GM21381 (cell line): ENCODE results near the gene TDRD15.
"Not testable (repeated sequence)": the region's sequence is repeated elsewhere in the genome, so short reads cannot be mapped to it uniquely, and the experiment has no call there.

ENCODE experiments used
- ATAC-seq: cut with Tn5 transposase; IDR thresholded peaks from one replicate; pipeline ENCODE4 v1.9.1; 2021; ENCODE audit warnings: mild to moderate bottlenecking, moderate library complexity; ENCODE audit not compliant: unreplicated experiment

TDRD15 gene

DNA sequence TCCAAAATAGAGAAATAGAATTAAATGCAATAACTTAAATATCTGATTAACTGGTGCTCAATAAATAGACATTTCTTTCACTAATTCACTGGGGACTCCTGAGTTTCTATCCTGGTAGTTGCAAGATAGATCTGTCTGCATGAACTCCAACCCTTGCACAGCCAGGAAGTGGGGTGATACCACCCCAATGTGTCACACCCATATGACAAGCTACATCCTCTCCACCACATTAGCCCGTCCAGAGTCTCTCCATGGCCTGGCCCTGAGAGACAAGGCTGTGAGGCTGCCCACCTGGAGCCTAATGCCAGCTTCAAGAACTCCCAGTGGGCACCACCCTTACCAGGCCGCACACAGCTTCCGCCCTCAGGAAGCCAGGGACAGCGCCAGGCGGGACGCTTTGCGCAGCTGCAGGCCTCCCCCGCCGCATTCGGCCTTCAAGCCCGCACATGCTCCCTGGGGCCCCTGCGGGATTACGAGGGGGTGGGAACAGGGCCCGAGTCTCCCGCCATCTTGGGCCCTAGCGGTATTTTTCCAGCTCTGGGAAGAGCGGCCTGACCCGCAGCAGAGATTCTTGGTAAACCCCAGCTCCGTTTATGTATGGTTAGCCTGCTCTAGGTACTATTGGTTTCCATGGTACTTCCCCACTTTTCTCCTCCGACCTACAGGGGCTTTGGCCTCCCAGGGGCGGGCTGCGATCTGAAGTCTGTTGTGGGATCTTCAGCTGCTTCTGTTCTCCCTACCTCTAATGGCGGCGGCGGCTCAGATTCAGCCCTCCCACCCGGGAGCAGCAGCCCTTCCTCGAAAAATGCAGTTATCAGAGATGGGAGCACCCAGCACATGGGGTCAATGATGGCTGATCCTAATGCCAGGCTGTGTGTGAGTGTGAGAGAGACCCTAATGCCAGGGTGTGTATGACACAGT lies at the start of gene TDRD15:
TDRD15 (plus strand) TSS at position 496 of the 921 bp plus-strand sequence. CDS start 13,500 bp downstream, outside the sequence.
- no peak for ATAC-seq

DNA sequence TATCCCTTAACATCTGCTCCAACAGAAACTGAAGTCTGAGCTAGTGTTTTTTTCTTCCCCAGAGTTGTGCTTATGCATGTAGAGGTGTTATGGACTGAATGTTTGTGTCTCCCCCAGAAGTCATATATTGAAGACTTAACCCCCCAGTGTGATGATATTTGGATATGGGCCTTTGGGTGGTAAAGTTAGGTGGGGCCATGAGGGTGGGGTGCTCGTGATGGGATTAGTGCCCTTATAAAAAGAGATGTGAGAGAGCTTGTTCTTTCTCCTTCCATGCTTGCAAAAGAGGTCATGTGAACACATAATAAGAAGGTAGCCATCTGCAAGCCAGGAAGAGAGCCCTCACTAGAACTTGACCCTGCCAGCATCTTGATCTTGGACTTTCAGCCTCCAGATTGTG lies 45.5 kb upstream of the TDRD15 start:
- ATAC-seq, result no peak

DNA sequence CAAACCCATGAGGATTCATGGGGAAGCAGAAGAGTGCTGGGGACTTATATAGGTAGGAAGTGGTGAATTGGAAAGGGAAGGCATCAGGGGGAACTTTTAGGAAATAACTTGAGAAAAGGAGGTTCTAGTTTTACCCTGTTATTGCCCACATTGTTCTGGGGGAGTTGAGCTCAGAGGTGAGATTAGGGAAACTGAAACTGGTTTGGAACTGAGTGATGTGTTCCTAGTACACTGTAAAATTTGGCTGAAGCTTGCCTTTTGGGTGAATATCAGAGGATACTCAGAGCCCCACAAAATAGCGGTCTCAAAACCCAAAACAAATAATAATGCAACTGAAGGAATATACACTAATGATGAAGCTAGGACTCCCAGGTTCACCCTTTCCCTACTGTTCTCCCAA lies 40.3 kb upstream of the TDRD15 start:
- no peak for ATAC-seq

DNA sequence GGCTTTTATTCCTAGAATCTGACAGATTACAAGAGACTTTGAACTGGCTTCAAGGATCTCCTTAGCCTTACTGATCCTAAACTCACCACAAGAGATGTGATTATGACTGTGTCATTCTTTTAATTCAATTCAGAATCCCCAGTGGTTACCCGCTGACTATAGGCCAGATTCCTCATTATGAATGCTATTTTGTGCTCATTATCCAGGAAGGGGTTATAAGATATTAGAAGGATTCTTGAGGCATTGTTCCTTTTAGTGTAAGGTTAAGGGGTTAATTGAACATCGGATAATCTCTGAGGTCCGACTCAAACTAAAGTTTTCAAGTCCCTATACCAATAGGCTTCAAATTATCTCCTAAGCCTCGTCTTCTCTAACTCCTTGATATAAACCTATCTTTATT lies 39.4 kb upstream of the TDRD15 start:
- no peak for ATAC-seq

DNA sequence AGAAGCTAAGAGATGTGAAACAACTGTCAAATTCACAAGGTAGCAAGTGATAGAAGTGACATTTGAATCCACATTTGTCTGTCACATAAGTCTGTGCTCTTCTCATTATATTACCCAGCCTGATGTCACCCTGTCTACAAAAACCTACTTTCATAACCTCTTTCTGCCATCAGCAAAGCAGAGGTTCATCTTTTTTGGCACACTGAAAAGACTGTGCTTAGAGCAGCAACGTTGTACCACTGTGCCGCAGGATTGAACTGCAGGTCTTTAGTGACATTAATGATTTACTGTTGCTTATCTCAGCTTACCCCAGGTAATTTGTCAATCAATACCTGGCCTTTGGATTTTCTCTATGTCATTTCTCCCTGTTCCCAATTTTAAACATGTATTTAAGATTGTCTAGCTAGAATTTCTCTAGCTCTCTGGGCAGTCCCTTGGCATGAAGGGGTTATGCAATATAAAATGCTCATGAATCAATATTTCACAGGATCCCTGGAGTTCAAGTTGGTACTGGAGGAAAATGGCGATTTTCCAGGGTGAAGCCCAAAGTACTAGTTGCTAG lies 31.4 kb upstream of the TDRD15 start:
- ATAC-seq, result no peak

DNA sequence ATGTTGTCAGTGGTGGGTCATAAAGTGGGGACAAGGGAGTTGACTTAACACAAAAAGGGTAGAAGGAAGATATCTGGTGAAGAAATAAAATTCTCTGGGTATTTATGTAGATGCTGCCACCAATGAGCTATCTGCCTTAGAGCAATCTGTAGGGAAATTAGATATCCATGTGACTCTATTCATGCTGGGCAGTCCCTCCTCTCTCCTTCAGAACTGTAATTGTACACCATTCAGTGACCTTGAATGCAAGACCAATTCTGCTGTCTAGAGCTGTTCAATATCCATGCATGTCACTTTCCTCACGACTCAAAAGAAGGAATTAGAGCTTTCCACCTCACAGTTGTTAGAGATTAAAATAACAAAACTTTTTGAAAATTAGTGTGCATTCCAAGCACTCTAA lies 28.6 kb upstream of the TDRD15 start:
- no peak for ATAC-seq

DNA sequence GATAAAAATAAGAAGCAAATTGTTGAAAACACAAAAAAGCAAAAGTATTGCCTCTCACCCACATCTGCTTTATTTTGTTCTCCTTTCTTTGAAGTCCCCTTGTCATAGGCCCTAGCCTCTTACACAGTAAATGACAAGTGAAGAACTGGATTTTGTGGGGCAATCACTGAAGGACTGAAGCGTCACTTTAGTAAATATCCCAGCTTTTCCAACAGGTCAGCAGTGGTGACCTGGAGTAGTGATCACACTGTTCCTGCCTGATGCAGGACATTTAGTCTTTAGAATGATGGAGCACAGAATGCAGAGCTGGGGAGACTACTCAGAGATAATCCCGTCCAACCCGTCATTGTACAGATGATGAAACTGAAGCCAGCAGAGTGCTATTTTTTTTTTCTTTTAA lies 28.1 kb upstream of the TDRD15 start:
- ATAC-seq, result no peak

DNA sequence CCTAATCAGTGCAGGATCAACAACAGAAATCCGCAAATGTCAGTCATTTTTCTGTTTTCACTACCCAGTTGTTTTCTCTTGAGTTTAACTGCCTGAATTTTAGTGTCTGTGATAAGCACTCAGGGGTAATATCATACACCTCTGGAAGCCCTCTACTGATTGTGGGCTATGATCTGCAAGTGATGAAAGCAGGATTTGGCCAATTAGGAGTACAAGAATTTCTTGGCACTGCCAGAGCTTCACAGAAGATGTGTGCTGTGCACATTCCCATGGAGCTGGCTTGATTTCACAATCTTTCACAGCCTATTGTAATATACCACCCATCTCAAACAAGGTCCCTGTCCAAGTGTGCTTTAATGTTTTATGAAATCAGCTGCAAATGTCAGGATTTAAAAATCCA lies 27.3 kb upstream of the TDRD15 start:
- no peak for ATAC-seq

DNA sequence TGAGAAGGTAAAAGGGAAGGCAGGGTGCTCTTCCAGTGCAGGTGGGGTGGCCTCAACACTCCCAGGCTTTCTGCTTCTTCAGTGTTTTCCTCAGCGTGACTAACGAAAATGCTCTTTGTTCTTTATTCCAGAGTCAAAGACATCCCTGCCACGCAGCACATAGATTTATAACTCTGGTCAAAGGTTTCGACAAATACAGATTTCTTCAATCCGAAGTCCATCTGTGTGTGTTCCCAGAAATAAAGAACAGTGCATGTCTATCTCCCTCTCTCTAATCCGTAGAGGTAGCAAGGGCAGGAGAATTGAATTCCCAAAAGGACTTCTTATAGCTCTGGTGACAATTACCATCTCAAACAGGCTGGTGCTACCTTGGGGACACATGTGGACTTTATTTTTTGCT lies 26.4 kb upstream of the TDRD15 start:
- ATAC-seq, result no peak

DNA sequence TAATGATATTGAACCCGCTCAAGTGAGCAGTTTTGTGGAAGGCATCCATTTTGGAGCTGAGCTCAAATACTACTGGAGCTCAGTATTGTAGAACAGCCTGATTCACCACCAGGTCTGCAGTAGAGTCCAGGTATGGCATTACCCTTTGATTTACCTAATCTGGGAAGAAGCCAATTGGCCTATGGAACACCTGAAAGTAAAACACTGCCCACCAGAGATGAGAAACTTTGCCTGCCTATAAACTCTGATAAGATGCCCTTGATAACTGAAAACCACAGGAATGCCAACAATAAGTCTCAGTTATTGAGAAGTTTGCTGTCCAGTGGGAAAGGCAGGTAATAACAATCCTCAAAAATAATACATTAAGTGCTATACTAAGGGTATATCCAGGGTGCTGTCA lies 25.5 kb upstream of the TDRD15 start:
- no peak for ATAC-seq

DNA sequence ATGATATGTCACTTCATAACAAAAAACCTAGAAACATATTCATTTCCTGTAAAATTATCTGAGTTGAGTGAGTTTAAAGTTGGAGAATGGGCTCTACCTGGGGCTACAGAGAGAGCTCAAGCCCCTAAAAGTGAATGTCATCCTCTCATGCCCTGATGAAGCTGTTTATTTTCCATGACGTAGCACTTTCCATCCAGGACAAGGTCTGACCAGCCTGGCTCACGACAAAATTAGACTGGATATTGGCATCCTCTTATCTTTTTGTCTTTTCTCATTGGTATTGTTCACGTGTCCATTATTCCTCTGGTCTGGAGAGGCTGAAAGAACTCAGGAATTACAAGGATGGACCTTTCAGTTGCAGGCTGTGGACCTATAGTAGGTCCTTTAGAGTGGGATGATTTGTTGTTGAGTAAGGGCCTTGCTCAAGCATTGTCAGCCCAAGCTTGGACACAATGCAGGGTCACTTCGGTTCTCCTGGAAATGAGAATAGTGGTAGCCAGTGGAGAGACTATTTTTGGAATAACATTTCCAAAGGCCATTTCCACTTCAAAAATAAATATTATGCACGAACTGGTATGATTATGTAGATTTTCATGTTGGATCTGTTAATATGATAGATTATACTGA lies 24.4 kb upstream of the TDRD15 start:
- no peak for ATAC-seq

DNA sequence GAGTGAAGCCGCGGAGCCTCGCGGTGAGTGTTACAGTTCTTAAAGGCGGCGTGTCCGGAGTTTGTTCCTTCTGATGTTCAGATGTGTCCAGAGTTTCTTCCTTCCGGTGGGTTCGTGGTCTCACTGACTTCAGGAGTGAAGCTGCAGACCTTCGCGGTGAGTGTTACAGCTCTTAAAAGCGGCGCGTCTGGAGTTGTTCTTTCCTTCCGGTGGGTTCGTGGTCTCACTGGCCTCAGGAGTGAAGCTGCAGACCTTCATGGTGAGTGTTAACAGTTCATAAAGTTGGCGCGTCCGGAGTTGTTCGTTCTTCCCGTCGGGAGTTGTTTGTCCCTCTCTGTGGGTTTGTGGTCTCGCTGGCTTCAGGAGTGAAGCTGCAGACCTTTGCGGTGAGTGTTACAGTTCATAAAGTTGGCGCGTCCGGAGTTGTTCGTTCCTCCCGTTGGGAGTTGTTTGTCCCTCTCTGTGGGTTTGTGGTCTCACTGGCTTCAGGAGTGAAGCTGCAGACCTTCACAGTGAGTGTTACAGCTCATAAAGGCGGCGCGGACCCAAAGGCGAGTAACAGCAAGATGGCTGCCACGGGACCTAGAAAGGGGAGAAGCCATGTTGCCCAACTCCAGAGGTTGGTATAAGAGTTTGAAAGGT lies 22.1 kb upstream of the TDRD15 start:
- ATAC-seq, result not testable (repeated sequence)

DNA sequence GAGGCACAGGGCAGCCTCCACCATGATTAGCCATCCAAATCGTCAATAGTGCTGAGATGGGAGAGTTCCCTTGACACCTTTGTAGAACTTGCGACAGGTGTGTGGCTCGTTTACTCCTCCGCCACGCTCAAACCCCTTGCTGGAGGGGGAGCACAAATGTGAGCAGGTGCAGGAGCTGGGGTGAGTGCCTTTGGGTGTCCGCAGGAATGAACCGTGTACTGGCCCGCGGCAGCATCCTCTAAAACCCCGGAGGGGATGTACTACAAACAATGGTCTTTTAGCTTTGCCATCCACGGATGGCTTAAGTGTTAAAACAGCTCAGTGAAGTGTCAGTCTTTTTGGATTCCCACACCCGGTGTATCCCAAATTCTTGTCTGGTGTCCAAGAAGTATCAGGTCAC lies 21.4 kb upstream of the TDRD15 start:
- ATAC-seq, result no peak

DNA sequence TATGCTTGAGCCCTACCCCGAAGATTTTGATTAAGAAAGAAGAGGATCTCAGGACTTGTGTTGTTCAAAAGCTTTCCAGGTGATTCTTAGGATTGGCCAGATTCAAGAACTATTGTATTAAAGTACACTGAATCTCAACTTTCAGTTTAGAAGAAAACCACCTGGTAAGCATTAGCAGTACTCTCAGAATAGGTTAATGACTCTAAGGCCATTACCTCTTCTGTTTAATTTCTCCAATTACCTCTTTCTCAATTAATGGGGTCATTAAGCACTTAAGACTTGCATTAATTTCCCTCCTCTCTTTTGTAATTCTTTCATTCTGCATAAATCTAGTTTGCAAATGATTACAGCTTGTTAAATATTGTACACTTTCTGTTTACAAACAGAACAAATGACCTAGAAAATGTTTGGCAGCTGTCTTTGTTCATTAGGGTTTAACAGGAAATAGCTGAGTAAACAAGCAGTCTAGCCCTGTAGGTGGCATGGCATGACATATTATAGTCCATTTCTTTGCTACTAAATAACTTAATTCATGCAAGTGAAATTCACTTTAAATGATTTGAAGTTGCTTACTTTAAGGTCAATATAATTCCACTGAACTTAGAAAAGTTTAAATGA lies 20.4 kb upstream of the TDRD15 start:
- ATAC-seq, result no peak

DNA sequence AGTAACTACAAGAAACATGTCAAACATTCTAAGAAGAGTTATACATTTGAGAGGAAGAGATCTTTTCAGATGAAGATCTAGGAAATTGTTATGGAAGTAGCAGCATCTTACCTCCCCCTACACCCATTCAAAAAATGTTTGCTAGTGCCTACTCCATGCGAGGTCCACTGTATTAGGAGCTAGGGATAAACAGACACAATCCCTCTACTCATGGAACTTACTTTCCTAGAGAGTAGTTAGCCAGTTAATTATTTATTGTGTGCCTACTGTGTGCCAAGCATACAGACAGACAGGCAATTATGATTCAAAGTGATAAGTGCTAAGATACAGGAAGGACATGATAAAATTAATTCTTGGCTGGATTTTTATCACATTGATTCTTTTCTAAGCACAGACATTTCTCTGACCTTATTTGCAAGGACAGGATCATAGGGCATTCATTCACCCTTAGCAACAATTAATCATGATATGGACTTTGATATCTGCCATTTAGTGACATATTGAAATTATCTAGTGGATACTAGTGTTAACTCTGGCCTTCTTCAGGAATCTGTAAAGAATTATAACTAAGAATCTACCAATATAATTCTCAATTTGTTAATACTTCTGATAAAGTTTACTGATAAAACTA lies 19.6 kb upstream of the TDRD15 start:
- ATAC-seq, result no peak

DNA sequence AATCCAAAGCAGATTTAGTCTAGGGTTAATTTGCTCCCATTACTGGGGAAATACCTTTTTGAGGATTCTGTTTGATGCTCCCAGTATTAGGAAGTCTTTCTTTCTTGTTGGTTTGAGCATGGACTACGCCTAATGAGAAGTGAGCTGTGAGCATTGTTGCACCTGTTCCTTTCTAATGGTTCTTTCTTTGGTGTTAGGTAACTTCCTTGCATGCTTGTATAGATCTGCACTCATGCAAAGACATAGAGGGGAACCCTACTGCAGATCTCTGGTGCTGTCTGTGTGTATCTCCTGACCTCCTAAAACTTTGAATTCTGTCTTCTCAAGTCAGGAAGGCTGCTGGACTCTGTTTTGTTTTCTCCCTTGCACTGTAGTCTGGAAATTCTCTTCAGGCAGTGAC lies 12.8 kb upstream of the TDRD15 start:
- ATAC-seq, result no peak

DNA sequence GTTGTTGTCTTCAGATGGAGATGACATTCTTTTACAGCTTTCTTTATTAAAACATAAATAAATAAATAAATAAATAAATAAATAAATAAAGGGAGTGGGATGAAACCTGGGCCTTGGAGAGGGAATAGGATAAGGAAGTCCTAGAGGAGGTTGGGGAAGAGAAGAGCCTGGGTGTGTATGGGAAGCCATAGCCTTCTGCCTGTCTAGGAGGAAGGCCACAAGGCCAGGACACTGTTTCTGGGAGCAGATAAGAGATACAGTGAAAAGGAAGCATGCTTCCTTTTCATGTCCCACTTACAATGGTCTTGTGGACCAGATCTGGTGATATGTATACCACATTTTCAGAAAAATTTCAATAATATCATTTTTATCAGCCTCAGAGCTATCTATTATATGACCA lies 6.1 kb upstream of the TDRD15 start:
- ATAC-seq, result no peak

DNA sequence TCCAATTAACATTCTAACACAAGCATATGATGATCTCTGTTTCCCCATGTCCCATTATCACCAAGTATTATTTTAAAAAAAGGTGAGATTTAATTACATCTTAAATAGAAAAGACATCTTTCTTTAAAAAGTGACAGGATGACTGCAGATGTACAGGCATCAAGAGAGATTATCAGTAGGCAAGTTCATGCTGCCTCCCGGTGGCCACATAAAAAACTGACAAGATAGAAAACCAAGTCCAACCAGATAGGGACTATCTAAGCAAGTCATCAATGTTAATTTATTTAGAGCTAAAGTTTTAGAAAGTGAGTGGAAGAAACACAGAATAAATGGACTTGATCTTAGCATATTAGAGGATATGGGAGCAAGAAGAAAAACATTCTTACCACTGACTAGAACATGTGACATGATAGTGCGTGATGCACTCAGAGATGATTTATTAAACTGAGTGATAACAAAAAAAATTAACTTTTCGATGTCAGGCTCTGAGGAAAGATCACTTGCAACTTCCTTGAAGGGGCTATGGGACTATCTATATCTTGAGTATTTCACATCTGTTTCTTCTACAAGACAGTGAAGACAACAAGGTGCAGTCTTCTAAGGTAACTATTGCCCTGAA lies 5.4 kb upstream of the TDRD15 start:
- ATAC-seq, result no peak

DNA sequence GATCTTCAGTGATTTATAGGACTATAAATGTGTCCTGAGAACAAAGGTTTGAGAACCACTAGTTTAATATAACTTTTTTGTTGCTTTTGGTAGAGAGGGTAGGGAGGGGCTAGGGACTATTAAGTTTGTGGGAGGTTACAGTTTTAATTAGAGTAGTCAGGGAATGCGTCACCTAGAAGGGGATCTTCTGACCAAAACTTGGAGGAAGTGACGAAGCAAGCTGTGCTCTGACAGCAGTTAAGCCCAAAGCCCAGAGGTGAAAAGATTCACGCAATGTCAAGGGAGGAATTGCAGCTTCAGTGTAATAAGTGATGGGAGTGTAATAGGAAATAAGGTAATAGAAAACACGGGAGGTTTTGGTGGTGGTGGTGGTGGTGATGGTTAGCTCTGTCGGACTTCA lies 8.1 kb downstream of the TDRD15 start:
- ATAC-seq, result no peak

DNA sequence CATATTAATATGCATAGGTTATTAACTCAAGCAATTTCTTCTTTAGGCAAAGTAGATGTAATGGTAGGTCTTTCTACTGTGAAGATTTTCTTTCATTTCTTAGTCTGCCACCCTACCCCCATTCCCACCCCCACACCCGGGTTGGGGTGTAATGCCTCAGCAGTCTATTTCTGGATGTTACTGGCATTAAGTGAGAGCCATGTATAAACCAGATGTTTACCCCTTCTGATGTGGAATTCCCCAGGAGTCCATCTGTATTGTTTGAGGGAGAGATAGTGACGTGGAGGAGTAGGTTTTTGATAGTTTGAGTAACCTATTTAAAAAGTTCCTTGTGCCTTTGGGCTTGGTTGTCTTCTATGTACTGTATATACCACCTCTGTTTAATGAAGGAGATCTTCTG lies 11.8 kb downstream of the TDRD15 start:
- no peak for ATAC-seq
